Activated naive CD4-positive, alpha-beta T cell treated with anti-CD3 and anti-CD28 coated beads, Interleukin-2, amount 50 U/mL, for 24 hours (primary cell): ENCODE data around the gene CLUH.

Source experiments
- H3K27ac Mint-ChIP-seq: one replicate; pipeline ENCODE4 v1.8.0; 2021; ENCODE audit warnings: mild to moderate bottlenecking, mixed read lengths
- H3K27me3 Mint-ChIP-seq: one replicate; pipeline ENCODE4 v1.8.0; 2021; ENCODE audit warnings: mixed read lengths
- H3K36me3 Mint-ChIP-seq: one replicate; pipeline ENCODE4 v1.8.0; 2021; ENCODE audit warnings: mixed read lengths
- H3K4me1 Mint-ChIP-seq: one replicate; pipeline ENCODE4 v1.8.0; 2021; ENCODE audit warnings: mixed read lengths
- H3K4me3 Mint-ChIP-seq: one replicate; pipeline ENCODE4 v1.8.0; 2021; ENCODE audit warnings: mild to moderate bottlenecking, mixed read lengths
- H3K9me3 Mint-ChIP-seq: one replicate; pipeline ENCODE4 v1.8.0; 2021; ENCODE audit warnings: mixed read lengths

Gene CLUH

GRCh38 chr17:2711608-2712299 lies at the start of gene CLUH:
Gene CLUH, minus strand, starts transcription at chr17:2711764. Its CDS starts 103 bp downstream, at chr17:2711661.
- H3K4me1 Mint-ChIP-seq: peaks cover 31% of the 10 kb centered on the region
- peak within 1 kb of the TSS; percentile 81 for H3K27ac Mint-ChIP-seq
- no peaks in the 10 kb centered on the region for H3K27me3 Mint-ChIP-seq
- H3K36me3 Mint-ChIP-seq: peaks cover 1% of the 10 kb centered on the region
- H3K9me3 Mint-ChIP-seq: no peaks in the 10 kb centered on the region
- H3K4me3 Mint-ChIP-seq: peak within 1 kb of the TSS; percentile 95

DNA sequence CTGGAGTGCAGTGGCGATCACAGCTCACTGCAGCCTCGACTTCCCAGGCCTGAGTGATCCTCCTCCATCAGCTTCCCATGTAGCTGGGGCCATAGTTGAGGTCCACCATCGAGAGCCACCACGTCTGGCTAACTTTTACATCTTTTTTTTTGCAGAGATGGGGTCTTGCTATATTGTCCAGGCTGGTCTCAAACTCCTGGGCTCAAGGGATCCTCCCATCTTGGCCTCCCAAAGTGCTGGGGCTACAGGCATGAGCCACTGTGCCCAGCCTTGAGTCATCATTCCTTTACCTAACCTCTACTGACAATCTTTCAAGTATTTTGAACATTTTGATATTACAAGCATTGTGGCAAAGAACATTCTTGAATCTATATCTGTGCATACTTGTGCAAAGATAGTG lies 47.3 kb upstream of the CLUH start:
- Mint-ChIP-seq H3K4me1 (peaks cover 5% of the 10 kb centered on the region), H3K27ac (no peak overlapping the region), H3K36me3 (no peaks in the 10 kb centered on the region), H3K9me3 (no peaks in the 10 kb centered on the region), H3K4me3 (no peak overlapping the region), H3K27me3 (peaks cover 35% of the 10 kb centered on the region)

- H3K9me3 Mint-ChIP-seq: no peaks in the 10 kb centered on the region
- no peaks in the 10 kb centered on the region for H3K36me3 Mint-ChIP-seq
- H3K27me3 Mint-ChIP-seq: peaks cover 34% of the 10 kb centered on the region
- H3K27ac Mint-ChIP-seq: no peak overlapping the region
- H3K4me1 Mint-ChIP-seq: peaks cover 5% of the 10 kb centered on the region
- H3K4me3 Mint-ChIP-seq: peak overlapping the region; percentile 58
These were observed 44.5 kb upstream of the CLUH start for GRCh38 chr17:2755891-2756724.

GRCh38 chr17:2751491-2751890 lies 39.9 kb upstream of the CLUH start:
- Mint-ChIP-seq H3K9me3 (no peaks in the 10 kb centered on the region), H3K36me3 (no peaks in the 10 kb centered on the region), H3K4me1 (peaks cover 2% of the 10 kb centered on the region), H3K4me3 (no peak overlapping the region), H3K27ac (peak overlapping the region; percentile 62), H3K27me3 (peaks cover 34% of the 10 kb centered on the region)

GRCh38 chr17:2750721-2751120 lies 39.2 kb upstream of the CLUH start:
- Mint-ChIP-seq H3K9me3 (no peaks in the 10 kb centered on the region), H3K4me1 (no peaks in the 10 kb centered on the region), H3K27ac (no peak overlapping the region), H3K36me3 (no peaks in the 10 kb centered on the region), H3K4me3 (no peak overlapping the region), H3K27me3 (peaks cover 32% of the 10 kb centered on the region)

- no peak overlapping the region for H3K4me3 Mint-ChIP-seq
- H3K36me3 Mint-ChIP-seq: no peaks in the 10 kb centered on the region
- H3K27ac Mint-ChIP-seq: no peak overlapping the region
- no peaks in the 10 kb centered on the region for H3K9me3 Mint-ChIP-seq
- no peaks in the 10 kb centered on the region for H3K4me1 Mint-ChIP-seq
- peaks cover 37% of the 10 kb centered on the region for H3K27me3 Mint-ChIP-seq
These were observed 38.2 kb upstream of the CLUH start for GRCh38 chr17:2749784-2750181.

GRCh38 chr17:2749058-2749783 lies 37.7 kb upstream of the CLUH start, which contains the start of gene CCDC92B:
Gene CCDC92B, minus strand, starts transcription at chr17:2749652. Its CDS starts 14,507 bp downstream, at chr17:2735145.
- Mint-ChIP-seq H3K4me3 (no peak within 1 kb of the TSS), H3K27me3 (peaks cover 37% of the 10 kb centered on the region), H3K27ac (no peak within 1 kb of the TSS), H3K9me3 (no peaks in the 10 kb centered on the region), H3K36me3 (no peaks in the 10 kb centered on the region), H3K4me1 (no peaks in the 10 kb centered on the region)

DNA sequence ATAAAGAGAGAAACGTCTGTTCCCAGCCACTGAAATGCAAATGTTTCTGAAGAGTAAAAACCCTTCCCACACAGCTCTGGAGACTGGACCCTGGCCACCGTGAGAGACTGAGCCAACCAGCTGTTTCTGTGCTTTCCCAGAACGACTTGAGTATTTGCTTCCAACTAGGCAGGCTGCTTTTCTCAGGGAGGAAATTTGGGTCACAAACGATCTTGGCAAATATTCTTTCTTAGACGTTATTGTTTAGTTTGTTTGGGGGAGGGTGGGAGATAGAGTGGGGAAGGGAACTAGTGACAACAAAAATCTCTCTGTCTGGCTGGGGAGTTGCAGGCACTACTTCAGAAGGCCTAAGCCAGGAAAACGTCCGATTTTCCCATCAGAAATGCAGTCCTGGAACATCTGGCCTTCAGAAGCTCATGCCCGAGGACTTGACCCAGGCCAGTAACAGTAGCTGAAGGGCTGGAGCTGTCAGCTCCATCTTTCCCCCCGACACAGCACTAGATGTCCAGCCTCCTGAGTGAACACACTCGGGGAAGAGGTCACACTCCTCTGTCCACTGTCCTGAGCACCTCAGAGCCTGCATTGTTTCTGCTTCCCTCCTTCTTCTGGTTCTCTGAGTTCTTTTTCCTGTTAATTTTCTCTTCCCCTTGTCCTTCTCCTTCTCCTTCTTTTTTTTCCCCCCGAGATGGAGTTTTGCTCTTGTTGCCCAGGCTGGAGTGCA lies 33.9 kb upstream of the CLUH start:
- H3K27ac Mint-ChIP-seq: no peak overlapping the region
- no peak overlapping the region for H3K4me3 Mint-ChIP-seq
- no peaks in the 10 kb centered on the region for H3K9me3 Mint-ChIP-seq

GRCh38 chr17:2737693-2738092 lies 26.1 kb upstream of the CLUH start:
- Mint-ChIP-seq H3K27ac (no peak overlapping the region), H3K27me3 (peaks cover 6% of the 10 kb centered on the region), H3K4me3 (no peak overlapping the region), H3K36me3 (no peaks in the 10 kb centered on the region), H3K4me1 (no peaks in the 10 kb centered on the region), H3K9me3 (no peaks in the 10 kb centered on the region)

More for the DNA sequence above, 33.9 kb upstream of the CLUH start:
- H3K36me3 Mint-ChIP-seq: peaks cover 2% of the 10 kb centered on the region
- no peaks in the 10 kb centered on the region for H3K4me1 Mint-ChIP-seq
- peaks cover 35% of the 10 kb centered on the region for H3K27me3 Mint-ChIP-seq

DNA sequence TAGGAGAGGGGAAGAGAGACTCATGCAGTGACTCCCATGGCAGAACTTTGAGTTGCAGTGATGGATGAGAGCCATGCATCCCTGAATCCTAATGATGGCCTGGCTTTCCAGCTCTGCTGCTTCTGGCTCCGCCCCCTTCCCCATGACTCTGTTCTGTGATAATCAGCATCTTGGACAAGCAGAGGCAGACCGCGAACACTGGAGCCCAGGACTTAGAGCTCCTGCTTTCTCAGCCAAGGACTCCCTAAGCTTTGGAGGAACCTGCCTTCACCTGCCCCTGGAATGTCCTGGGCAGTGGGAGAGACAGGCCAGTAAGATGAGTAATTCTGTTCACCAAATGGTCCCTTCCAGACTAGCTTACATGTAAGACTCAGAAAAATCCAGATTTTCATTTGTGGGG lies 25.4 kb upstream of the CLUH start:
- no peak overlapping the region for H3K27ac Mint-ChIP-seq
- H3K27me3 Mint-ChIP-seq: peaks cover 4% of the 10 kb centered on the region
- H3K4me1 Mint-ChIP-seq: no peaks in the 10 kb centered on the region
- H3K9me3 Mint-ChIP-seq: no peaks in the 10 kb centered on the region
- no peaks in the 10 kb centered on the region for H3K36me3 Mint-ChIP-seq
- no peak overlapping the region for H3K4me3 Mint-ChIP-seq

DNA sequence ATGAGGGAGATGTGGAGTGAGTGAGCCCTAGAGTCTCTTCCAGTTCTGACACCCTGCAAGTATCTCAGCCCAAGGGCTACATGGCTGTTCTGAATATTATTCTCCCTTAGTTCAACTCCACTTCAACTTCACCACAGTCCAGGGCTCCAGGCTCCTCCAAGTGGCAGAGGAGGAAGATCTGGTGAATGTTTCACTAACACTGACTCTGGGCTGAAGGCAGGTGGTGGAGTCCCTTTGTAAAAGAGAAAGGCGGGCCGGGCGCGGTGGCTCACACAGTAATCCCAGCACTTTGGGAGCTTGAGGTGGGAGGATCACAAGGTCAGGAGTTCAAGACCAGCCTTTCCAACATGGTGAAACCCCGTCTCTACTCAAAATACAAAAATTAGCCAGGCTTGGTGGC lies 24.3 kb upstream of the CLUH start:
- Mint-ChIP-seq H3K36me3 (no peaks in the 10 kb centered on the region), H3K27me3 (peaks cover 4% of the 10 kb centered on the region), H3K4me3 (no peak overlapping the region), H3K27ac (no peak overlapping the region), H3K9me3 (no peaks in the 10 kb centered on the region), H3K4me1 (no peaks in the 10 kb centered on the region)

- Mint-ChIP-seq H3K27me3 (peaks cover 4% of the 10 kb centered on the region), H3K9me3 (no peaks in the 10 kb centered on the region), H3K36me3 (no peaks in the 10 kb centered on the region), H3K27ac (no peak overlapping the region), H3K4me3 (no peak overlapping the region), H3K4me1 (no peaks in the 10 kb centered on the region)
These were observed 23.4 kb upstream of the CLUH start for GRCh38 chr17:2734939-2735338.

- Mint-ChIP-seq H3K4me3 (no peak overlapping the region), H3K27me3 (peaks cover 9% of the 10 kb centered on the region)
These were observed 20.2 kb upstream of the CLUH start for GRCh38 chr17:2731807-2732206.

DNA sequence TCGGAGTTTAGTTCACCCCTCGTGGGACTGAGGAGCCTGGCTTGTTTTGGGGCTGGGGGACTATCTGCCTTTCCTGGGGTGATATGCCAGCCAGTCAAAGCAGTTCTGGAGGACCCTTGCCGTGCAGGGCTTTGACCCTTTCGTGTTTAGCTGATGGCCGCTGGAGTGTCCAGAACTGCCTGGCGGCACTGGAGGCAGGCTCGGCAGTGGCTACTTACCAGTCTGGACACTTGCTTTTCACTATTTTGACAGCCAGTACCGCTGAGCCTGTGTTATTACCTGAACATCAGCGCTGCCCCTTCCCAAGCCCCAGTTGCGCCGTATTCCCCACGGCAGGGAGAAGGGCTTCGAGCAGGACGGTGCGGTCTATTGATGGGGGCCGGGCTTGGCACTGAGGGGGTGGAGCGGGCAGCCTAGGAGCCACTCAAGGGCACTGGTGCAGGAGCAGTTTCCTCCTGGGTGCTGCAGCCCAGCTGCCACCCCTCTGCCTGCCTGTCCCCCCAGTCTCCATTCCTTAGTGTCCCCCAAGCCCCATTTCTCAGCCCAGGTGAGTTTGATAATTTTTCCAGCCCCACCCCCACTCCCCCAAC lies 19.3 kb upstream of the CLUH start:
- Mint-ChIP-seq H3K9me3 (no peaks in the 10 kb centered on the region), H3K27ac (no peak overlapping the region), H3K4me3 (no peak overlapping the region)

More at GRCh38 chr17:2731807-2732206, 20.2 kb upstream of the CLUH start:
- Mint-ChIP-seq H3K4me1 (no peaks in the 10 kb centered on the region), H3K27ac (no peak overlapping the region), H3K36me3 (no peaks in the 10 kb centered on the region), H3K9me3 (no peaks in the 10 kb centered on the region)

DNA sequence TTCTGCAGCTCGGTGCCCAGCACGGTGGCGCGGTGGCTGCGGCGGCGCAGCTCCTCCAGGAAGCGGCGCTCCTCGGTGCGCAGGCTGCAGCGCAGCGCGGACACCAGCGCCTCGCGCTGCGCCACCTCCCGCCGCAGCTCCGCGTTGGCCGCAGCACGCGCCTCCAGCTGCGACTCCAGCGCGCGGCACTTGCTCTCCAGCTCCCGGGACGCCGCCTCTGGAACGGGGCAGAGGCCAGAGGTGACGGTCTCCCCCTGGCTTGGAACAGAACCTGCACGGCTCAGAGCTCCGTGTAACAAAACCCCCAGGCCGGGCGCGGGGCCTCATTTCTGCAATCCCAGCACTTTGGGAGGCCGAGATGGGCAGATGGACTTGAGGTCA lies 13.2 kb upstream of the CLUH start:
- peaks cover 7% of the 10 kb centered on the region for H3K4me1 Mint-ChIP-seq
- no peaks in the 10 kb centered on the region for H3K36me3 Mint-ChIP-seq
- H3K9me3 Mint-ChIP-seq: no peaks in the 10 kb centered on the region
- peaks cover 10% of the 10 kb centered on the region for H3K27me3 Mint-ChIP-seq
- H3K4me3 Mint-ChIP-seq: no peak overlapping the region
- H3K27ac Mint-ChIP-seq: no peak overlapping the region

More for the DNA sequence above, 19.3 kb upstream of the CLUH start:
- Mint-ChIP-seq H3K36me3 (no peaks in the 10 kb centered on the region), H3K4me1 (no peaks in the 10 kb centered on the region), H3K27me3 (peaks cover 9% of the 10 kb centered on the region)
